GM19467 (cell line): Measurements from ENCODE around the gene SLIT3.
A peak's percentile ranks its signal among the peaks of the same experiment; 100 is the strongest.

ENCODE experiments used
- ATAC-seq: cut with Tn5 transposase; IDR thresholded peaks from one replicate; pipeline ENCODE4 v1.9.1; 2021; ENCODE audit warnings: mild to moderate bottlenecking, moderate library complexity; ENCODE audit not compliant: unreplicated experiment

Gene SLIT3

DNA sequence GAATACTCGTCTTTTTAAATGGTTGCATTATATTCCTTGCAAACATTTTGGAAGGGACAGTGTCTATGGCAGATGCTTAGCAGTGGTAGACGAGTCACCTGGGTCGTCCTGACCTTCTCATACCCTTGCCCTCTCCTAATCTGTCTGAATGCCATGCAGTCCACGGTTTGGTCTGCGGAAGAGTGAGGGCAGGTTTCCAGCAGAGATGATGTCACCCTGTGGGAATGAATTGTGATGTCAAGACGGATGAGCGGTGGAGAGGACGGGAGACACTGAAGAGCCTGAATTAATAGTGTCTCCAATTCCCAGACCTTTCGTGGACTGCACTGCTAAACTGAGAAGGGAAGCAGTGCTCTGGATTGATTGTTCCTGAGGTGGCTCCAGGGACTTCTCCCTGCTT is 392.7 kb downstream of the SLIT3 start:
- ATAC-seq = no peak

DNA sequence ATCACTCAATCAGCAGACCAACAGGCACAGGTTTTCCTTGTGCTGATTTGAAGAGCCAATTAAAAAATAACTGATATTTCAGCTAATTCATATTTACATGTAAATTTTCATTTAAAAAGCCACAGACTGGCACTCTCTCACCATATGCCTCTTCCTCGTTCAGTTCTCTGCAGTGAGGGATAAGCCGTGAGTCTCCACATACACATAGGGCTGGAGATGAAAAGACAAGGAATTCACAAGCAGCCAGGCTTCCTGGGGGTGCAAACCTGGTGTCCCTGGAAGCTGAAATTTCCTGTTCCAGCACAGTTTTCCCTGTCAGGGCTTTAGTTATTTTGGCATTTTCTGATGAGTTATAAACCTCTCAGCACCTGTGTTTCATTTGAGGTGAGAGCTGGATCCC is 397.9 kb downstream of the SLIT3 start:
- no peak for ATAC-seq

DNA sequence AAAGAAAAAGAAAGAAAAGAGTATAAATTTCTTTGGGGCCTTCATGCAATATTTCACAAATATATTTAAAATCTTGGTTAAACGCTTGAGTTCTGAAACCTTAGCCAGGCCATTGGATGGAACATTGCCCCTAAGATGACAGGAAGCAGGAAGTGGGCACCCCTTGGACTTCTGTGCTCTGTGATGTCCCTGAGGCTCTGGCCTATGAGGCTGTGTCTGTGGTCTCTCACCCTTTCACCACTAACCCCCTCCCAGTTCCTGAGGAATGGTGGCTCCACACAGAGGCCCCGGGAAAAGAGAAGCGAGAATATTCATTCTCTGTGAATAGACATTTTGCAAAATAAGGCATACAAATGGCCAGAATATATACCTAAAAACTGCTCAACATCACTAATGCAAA is 401.3 kb downstream of the SLIT3 start:
- no peak for ATAC-seq

GRCh38 chr5:168899264-168899663 is 401.7 kb downstream of the SLIT3 start:
- ATAC-seq = no peak

- ATAC-seq = no peak
These were observed 402.6 kb downstream of the SLIT3 start for GRCh38 chr5:168898247-168898911.

DNA sequence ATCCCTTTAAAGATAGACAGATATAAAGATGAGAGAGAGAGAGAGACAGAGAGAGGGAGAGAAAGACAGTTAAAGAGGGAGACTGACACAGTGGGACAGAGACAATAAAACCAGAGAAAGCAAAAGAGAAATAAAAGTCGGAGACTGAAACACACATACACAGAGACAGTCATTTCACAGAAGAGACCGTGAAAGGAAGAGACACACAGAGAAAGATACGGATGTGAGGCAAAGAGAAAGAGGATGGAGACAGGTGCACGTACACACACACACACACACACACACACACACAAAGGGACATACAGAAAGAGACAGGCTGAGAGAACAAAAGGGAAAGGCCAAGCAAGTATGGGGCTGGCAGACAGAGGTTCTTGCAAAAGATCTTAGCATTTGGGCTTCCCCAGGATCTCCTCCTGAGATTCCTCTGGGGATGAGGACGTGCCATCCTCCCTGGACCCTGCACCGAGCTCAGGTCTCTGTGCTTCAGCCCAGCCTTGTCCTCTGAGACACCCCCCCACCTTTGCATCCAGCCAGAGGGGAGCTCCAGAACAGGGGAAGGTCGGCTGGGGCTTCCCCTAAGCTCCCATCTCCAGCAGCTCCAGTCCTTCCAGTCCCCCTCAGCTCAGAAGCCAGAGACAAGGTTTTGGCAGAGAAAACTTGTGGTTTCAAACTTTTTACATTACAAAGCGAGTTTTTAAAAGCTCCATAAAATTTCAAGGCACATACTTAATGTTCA is 403.4 kb downstream of the SLIT3 start:
- no peak for ATAC-seq

GRCh38 chr5:168895295-168896071 is 405.5 kb downstream of the SLIT3 start:
- ATAC-seq = no peak

- no peak for ATAC-seq
These were observed 407.7 kb downstream of the SLIT3 start for GRCh38 chr5:168893283-168893682.

GRCh38 chr5:168892618-168893186 is 408.2 kb downstream of the SLIT3 start:
- no peak for ATAC-seq

DNA sequence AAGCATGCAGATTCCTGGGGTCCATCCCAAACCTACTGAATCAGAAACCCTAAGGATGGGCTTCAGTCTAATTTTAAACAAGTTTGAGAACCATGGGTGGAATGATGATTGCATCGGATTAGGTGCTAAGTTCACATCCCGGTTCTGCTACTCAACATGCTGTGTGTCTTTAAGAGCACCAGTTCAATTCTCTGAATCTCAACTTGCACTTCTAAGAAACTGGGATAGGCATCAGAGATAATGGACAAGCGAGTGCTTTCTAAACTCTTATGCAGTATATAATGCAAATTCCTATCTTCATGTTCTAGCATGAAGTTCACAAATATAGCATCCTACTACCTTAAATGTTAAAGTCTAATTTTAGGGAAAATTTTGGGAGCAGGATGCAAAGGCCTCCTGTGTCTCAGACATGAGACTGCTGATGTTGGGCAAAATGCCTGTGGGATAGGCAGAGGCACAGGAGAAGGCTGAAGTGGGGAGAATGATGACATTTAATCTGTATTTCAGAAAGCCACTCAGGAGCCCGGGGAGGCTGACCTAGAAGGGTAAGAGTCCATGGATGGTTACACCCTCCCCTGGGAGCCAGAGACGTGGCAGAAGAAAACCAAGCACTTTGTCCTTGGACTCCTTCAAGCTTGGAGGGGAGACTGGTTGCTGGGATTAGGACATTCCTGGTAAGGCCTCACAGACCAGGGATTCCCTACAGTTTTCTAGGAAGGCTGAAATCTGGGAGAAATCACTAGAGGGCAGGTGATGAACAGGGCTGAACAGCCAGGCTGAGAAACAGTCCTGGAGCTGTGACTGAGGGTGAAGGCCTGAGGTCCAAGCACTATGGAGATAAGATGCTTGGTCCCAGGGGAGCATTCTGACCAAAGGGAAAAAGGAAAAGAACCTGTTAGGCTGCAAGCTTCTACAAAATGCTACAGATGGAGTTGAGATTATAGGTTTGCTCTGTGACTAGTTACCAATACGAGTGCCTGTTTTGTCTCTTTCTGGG is 409.8 kb downstream of the SLIT3 start:
- ATAC-seq = no peak

DNA sequence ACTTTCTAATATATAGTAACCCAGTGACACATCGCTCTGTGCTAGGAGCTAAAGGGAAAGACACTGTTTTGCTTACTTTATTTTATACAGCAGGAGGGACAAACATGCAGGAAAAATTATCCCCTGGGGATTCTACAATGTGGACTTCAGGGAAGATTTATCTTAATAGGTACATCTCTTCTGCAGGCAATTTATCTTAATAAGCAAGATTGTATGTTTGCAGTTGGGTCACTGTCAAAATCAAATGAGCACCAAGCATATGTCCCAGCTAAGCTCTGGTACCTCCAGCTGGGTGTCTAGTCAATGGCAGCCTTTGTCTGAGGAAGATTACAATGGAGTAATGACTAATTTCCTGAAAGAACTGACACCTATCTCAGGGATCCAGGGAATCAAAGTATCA is 411.9 kb downstream of the SLIT3 start:
- ATAC-seq = no peak

DNA sequence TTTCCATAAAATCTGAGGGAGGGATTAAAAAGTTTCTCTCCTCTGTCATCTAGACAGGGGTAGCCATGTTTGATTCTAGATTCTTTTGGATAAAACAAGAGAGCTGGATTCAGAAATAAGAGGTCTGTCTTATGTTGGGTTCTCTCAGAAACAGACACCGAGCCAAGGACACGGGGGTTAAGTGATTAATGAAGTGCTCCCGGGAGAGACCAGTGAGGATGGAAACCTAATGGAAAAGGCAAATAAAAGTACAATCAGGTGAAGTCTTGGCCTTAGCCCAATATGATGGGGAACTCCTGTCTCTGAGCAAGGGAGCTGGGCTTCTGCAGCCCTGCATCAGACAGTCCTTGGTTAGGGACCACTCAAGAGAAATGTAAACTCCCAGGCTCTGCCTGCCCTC is 413.0 kb downstream of the SLIT3 start:
- ATAC-seq = no peak

GRCh38 chr5:168886157-168886556 is 414.8 kb downstream of the SLIT3 start:
- no peak for ATAC-seq

GRCh38 chr5:168885324-168886120 is 415.4 kb downstream of the SLIT3 start:
- no peak for ATAC-seq

GRCh38 chr5:168883991-168884390 is 416.9 kb downstream of the SLIT3 start:
- ATAC-seq = no peak

DNA sequence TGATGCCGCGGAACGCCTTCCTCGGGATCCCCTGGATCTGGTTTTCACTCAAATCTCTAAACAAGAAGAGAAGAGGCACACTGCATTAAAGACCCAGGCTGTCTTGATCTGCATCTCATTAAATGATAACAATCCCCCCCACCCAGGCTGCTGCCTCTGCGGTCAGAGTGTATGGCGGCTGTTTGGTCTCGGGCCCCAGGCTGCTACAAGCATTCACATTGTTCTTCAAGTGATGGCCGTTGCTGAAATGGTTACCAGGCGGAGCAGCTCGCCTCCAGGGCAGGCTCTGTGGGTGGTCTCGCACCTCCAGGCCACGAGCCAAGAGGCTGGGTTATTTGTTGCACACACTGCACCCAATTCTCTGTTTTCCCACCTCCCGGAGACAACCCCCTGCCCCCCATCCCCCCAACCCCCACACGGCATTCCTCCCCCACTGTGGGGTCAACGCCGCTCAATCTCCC is 417.6 kb downstream of the SLIT3 start:
- ATAC-seq = no peak

- ATAC-seq = no peak
These were observed 418.7 kb downstream of the SLIT3 start for GRCh38 chr5:168882283-168882682.

DNA sequence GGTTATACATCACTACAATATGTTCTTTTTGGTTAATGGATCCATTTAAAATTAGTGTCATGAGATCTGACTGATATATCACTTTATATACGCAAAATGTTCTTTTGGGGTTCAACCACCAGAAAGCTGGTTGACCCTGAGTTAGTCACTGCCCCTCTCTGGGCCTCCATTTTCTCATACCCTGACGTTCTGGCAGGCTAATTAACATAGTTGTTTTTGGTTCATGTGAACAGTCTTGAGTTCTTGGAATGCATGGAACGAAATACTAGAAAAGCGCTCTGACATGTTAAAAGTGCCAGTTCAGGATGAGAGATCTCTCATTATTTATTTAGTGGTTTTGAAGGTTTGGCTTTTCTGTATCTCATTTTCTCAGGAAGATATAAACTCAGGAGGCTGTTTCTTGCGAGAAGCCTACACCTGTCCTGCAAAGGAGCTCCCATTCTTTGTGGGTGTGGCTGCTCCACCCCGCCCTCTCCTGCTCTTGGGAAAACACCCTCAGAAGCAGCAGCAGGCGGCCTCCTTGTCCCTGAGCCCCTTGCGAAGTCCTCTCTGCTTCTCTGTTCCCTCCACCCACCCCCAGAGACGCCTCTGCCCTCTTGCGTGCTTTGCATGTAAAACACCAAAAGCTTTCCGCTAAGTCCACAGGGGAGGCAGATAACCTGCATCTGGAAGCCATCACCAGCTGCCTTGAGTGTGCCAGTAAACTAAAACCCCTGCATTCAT is 419.4 kb downstream of the SLIT3 start:
- no peak for ATAC-seq

DNA sequence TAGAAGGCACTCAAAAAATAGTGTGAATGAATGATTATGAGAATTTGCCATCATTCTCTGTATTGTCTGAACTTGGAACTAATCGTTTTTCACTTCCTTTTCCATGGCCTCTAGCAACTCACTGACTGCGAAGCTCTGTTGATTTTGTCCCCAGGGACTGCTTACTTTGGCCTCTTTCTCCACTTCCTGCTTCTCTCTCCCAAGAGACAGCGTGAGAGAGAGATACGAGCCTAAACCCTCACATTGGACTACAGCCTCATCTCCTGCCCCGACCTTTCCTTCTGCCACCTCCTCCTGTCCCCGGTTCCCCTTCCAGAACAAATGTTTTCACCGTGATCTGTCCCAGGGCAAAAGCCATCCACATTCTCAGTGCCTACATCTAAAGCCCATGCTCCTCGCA is 421.0 kb downstream of the SLIT3 start:
- ATAC-seq = peak; percentile 94
